ENCODE results near the gene MCHR1.

GRCh38 chr22:40641269-40641668 lies 38.0 kb upstream of the MCHR1 start:
- TF ChIP-seq CTCF (conservative IDR thresholded peaks at IDR 0.05 in 1 of 2, IDR thresholded peaks at IDR 0.05 in 1 of 2; ENCODE audit: extremely low read depth in 1 of 2, insufficient read depth in 1 of 2, low read depth in 1 of 2, low read length in 2 of 2) (no peak), EZH2 (IDR thresholded peaks at IDR 0.05; ENCODE audit: borderline replicate concordance, low read length) (no peak)
